ENCODE data around the gene TOMM22. TPM values are rescaled to one million over a fixed set of nuclear protein-coding genes. Genes with fewer than 3 reads are reported as not detected.

The TOMM22 gene
- total RNA-seq, 2 donors from 2014 or later: 59.9 to 138 TPM

DNA sequence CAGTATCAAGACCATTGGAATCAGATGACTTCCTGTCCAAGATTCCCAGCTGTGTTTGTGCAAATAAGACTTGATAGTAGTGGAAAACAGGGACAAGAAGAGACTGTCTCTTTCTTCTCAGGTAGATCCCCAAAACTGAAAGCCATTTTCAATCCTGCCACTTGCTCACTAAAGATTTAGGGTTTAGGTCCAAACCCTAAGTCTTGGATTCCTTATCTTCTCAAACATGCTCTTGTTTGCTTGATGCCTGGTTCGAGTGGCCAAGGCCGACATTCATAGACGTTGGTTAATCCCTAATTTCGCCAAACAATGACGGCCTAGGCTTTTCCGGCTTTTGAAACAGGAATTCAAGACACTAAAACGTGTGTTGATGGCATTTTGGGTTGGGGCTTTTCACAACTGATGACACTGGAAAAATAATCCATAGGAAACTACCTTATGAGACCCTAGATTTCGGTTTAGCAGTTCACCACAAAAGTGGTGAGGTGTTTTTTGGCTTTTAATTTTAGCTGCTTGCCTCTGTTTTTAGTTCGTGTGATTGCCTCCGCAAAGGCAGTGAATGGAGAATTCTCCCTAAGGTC is 23.0 kb downstream of the TOMM22 start:
- no peak for ATAC-seq (replicated peaks)
- Mint-ChIP-seq H3K27ac (peak overlapping the region; percentile 90), H3K27me3 (no peaks in the 10 kb centered on the region), H3K4me3 (peak overlapping the region; percentile 98), H3K36me3 (ENCODE audit: low read depth) (peaks cover 52% of the 10 kb centered on the region), H3K4me1 (peaks cover 27% of the 10 kb centered on the region), H3K9me3 (no peaks in the 10 kb centered on the region)

GRCh38 chr22:38705235-38706100 is 23.7 kb downstream of the TOMM22 start, which contains the start of gene GTPBP1:
TSS of gene GTPBP1 (plus strand) at chr22:38705944. CDS start at chr22:38705956, 12 bp downstream.
- peak; percentile 86 for ATAC-seq (replicated peaks)
- Mint-ChIP-seq H3K27ac (peak within 1 kb of the TSS; percentile 90), H3K9me3 (no peaks in the 10 kb centered on the region), H3K4me1 (peaks cover 33% of the 10 kb centered on the region), H3K4me3 (peak within 1 kb of the TSS; percentile 98), H3K36me3 (ENCODE audit: low read depth) (peaks cover 52% of the 10 kb centered on the region), H3K27me3 (no peaks in the 10 kb centered on the region)

DNA sequence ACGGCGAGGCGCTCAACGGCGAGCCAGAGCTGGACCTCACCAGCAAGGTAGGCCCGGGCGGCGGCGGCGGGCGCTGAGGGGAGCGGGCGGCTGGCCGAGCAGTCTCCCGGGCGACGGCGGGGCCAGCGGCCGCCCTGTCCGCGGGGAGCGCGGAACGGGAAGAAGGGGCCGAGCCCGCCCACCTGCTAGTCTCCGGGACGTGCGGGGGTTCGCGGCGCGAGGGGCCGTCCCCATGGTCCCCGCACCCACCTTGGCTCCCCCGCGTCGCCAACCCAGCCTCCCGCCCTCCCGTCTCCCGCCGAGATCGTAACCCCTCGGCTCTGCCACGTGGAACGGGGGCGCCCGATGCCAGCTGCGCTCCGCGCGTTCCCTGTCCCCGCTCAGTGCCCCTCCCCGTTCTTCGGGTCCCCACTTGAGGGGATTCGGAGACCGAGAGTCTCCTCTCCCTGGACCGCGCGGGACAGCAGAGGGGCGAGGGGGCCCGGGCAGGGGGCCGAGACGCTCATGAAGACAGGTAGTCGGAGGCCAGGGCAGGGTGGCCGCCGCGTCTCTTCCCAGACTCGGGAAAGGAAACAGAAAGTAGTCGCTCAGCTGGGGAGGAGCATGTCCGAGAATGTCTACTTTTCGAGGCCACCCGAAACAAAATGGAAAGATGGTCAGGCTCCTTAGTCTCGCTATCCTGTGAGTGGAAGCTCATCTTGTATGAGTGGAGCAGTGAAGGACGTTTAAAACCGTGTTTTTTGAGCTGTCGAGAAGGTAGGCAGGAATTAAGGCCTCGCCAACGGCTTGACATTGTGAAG is 24.5 kb downstream of the TOMM22 start:
- H3K4me3 Mint-ChIP-seq: peak overlapping the region; percentile 98
- no peak for ATAC-seq (replicated peaks)
- no peaks in the 10 kb centered on the region for H3K27me3 Mint-ChIP-seq
- peaks cover 41% of the 10 kb centered on the region for H3K4me1 Mint-ChIP-seq
- H3K36me3 Mint-ChIP-seq (ENCODE audit: low read depth): peaks cover 53% of the 10 kb centered on the region
- no peaks in the 10 kb centered on the region for H3K9me3 Mint-ChIP-seq
- peak overlapping the region; percentile 90 for H3K27ac Mint-ChIP-seq

- peak overlapping the region; percentile 90 for H3K27ac Mint-ChIP-seq
- no peak for ATAC-seq (replicated peaks)
- H3K36me3 Mint-ChIP-seq (ENCODE audit: low read depth): peaks cover 56% of the 10 kb centered on the region
- H3K27me3 Mint-ChIP-seq: no peaks in the 10 kb centered on the region
- H3K4me3 Mint-ChIP-seq: peak overlapping the region; percentile 98
- H3K9me3 Mint-ChIP-seq: no peaks in the 10 kb centered on the region
- H3K4me1 Mint-ChIP-seq: peaks cover 42% of the 10 kb centered on the region
Observed at GRCh38 chr22:38706901-38707195, 25.1 kb downstream of the TOMM22 start.

DNA sequence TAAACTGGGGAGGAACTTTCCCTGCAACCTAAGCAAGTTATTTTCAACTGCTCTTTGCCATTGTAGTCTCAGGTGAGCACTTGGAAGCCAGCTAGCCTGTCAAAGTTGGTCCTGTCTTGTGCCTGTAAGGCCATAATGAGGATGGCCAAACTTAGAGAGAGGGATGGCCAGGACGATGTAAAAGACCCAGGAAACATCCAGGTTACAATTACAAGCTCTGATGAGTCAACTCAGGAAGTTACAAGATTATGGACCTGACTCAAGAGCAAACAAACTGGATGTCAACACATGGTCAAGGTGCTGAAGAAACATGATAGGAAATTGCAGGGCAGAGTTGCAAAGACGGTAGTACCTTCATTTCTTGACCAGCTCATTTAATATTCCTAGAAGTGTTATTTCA is 25.6 kb downstream of the TOMM22 start:
- Mint-ChIP-seq H3K4me1 (peaks cover 47% of the 10 kb centered on the region), H3K27ac (peak overlapping the region; percentile 90), H3K27me3 (no peaks in the 10 kb centered on the region), H3K9me3 (no peaks in the 10 kb centered on the region), H3K36me3 (ENCODE audit: low read depth) (peaks cover 61% of the 10 kb centered on the region), H3K4me3 (peak overlapping the region; percentile 98)
- ATAC-seq (replicated peaks): no peak

- peaks cover 67% of the 10 kb centered on the region for H3K36me3 Mint-ChIP-seq (ENCODE audit: low read depth)
- H3K9me3 Mint-ChIP-seq: no peaks in the 10 kb centered on the region
- peak overlapping the region; percentile 98 for H3K4me3 Mint-ChIP-seq
- H3K27me3 Mint-ChIP-seq: no peaks in the 10 kb centered on the region
- peaks cover 51% of the 10 kb centered on the region for H3K4me1 Mint-ChIP-seq
- H3K27ac Mint-ChIP-seq: peak overlapping the region; percentile 90
- ATAC-seq (replicated peaks): no peak
Observed at GRCh38 chr22:38707984-38708383, 26.2 kb downstream of the TOMM22 start.

- peaks cover 80% of the 10 kb centered on the region for H3K36me3 Mint-ChIP-seq (ENCODE audit: low read depth)
- H3K4me3 Mint-ChIP-seq: peak overlapping the region; percentile 98
- H3K4me1 Mint-ChIP-seq: peaks cover 62% of the 10 kb centered on the region
- H3K9me3 Mint-ChIP-seq: no peaks in the 10 kb centered on the region
- no peak for ATAC-seq (replicated peaks)
- peak overlapping the region; percentile 48 for H3K27ac Mint-ChIP-seq
- no peaks in the 10 kb centered on the region for H3K27me3 Mint-ChIP-seq
Observed at GRCh38 chr22:38709306-38709705, 27.5 kb downstream of the TOMM22 start.

GRCh38 chr22:38710351-38710750 is 28.6 kb downstream of the TOMM22 start:
- Mint-ChIP-seq H3K27ac (peak overlapping the region; percentile 75), H3K4me3 (no peak overlapping the region), H3K9me3 (no peaks in the 10 kb centered on the region), H3K36me3 (ENCODE audit: low read depth) (peaks cover 91% of the 10 kb centered on the region), H3K4me1 (peaks cover 68% of the 10 kb centered on the region), H3K27me3 (no peaks in the 10 kb centered on the region)
- ATAC-seq (replicated peaks): no peak

GRCh38 chr22:38710866-38711265 is 29.1 kb downstream of the TOMM22 start:
- no peak overlapping the region for H3K4me3 Mint-ChIP-seq
- peak overlapping the region; percentile 75 for H3K27ac Mint-ChIP-seq
- peaks cover 70% of the 10 kb centered on the region for H3K4me1 Mint-ChIP-seq
- no peak for ATAC-seq (replicated peaks)
- H3K27me3 Mint-ChIP-seq: no peaks in the 10 kb centered on the region
- no peaks in the 10 kb centered on the region for H3K9me3 Mint-ChIP-seq
- peaks cover 96% of the 10 kb centered on the region for H3K36me3 Mint-ChIP-seq (ENCODE audit: low read depth)

DNA sequence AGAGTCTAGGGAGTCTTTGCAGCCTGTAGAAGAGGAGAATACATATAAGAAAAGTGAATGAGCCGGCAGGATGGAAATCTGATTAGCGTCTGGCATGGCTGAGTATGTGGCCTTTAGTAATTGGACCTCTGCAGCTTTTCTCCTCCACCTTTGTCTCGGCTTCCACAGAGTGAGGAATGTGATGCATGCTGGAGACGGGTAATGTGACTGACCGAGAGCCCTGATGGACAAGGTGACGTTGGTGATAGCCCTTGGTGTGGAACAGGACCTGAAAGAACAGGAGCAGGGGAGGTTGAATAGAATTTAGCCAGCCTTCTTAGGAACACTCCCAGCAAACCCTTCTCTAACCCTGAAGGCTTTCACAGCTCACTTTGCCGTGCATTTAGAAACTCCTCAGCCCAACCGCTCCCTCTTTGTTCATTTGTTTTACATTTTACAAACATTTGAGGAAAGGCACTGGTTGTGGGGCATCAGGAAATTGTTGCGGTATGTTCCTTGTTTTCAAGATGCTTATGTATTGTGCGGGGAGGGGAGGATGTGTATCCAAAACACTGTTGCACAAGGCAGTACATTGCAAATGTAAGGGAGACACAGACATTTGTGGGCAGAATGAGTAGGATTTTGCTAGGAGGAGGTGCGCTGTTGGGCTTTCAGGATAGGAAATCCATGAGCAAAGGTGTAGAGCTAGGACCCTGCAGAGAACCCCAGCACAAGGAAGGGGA is 30.9 kb downstream of the TOMM22 start:
- H3K4me1 Mint-ChIP-seq: peaks cover 70% of the 10 kb centered on the region
- peaks cover 100% of the 10 kb centered on the region for H3K36me3 Mint-ChIP-seq (ENCODE audit: low read depth)
- no peaks in the 10 kb centered on the region for H3K27me3 Mint-ChIP-seq
- H3K4me3 Mint-ChIP-seq: no peak overlapping the region
- H3K9me3 Mint-ChIP-seq: no peaks in the 10 kb centered on the region
- ATAC-seq (replicated peaks): no peak
- peak overlapping the region; percentile 55 for H3K27ac Mint-ChIP-seq

DNA sequence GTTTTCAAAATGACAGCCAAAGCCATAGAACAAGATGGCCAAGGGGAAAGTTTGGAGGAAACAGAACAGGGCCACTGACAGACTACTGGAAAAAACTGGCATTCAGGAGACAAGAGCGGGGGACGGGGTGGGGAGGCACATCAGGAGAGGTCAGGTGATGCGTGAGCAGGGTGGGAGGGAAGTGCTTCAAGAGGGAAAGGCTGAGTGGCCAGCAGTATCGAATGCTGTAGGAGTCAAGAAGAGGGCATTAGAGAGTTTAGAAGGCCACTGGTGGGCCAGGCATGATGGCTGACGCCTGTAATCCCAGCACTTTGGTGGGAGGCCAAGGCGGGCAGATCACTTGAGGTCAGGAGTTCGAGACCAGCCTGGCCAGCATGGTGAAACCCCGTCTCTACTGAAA is 32.2 kb downstream of the TOMM22 start:
- Mint-ChIP-seq H3K4me3 (no peak overlapping the region), H3K4me1 (peaks cover 63% of the 10 kb centered on the region), H3K27ac (peak overlapping the region; percentile 55), H3K36me3 (ENCODE audit: low read depth) (peaks cover 100% of the 10 kb centered on the region), H3K27me3 (no peaks in the 10 kb centered on the region), H3K9me3 (no peaks in the 10 kb centered on the region)
- ATAC-seq (replicated peaks): no peak

DNA sequence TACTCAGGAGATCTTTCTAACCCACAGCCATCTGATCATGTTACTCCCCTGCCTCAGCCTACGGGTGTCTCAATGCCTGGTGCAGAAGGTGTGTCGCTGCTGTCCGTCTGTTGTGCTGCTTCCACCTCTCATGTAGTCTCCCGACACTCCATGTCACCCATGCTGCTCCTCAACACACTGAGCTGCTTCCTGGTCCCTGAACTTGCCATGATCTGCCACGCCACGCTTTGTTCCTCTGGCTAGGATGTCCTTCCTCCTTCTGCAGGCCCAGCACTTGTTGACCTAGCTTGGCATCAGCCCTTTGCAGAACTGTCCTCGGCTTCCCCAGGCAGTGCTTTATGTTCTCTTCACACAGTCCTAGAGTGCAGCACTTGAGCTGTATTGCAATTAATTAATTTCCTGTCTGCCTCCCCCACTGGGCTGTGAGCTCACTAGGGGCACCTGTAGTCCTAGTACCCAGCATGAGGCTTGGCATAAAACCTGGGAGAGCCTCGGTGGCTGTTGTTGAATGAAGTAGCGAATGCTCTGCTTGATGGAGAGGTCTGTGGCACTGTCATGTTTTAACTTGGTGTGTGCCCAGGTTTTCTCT is 33.5 kb downstream of the TOMM22 start:
- H3K4me1 Mint-ChIP-seq: peaks cover 54% of the 10 kb centered on the region
- ATAC-seq (replicated peaks): no peak
- peaks cover 100% of the 10 kb centered on the region for H3K36me3 Mint-ChIP-seq (ENCODE audit: low read depth)
- peak overlapping the region; percentile 49 for H3K27ac Mint-ChIP-seq
- no peaks in the 10 kb centered on the region for H3K27me3 Mint-ChIP-seq
- H3K9me3 Mint-ChIP-seq: no peaks in the 10 kb centered on the region
- no peak overlapping the region for H3K4me3 Mint-ChIP-seq

DNA sequence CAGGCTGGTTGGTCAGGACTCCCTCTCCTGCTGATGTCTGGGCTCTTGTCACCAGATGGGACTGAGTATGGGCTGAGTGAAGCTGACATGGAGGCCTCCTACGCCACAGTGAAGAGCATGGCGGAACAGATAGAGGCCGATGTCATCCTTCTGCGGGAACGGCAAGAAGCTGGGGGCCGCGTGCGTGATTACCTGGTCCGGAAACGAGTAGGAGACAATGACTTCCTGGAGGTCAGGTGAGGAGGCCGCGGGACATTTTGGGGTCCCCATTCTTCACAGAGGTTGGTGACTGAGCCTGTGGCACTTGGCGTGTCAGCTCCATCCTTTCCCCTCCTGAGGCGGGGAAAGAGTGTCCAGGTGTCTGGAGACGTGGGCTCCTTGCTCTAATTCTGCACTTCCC is 34.1 kb downstream of the TOMM22 start:
- peaks cover 100% of the 10 kb centered on the region for H3K36me3 Mint-ChIP-seq (ENCODE audit: low read depth)
- H3K4me1 Mint-ChIP-seq: peaks cover 48% of the 10 kb centered on the region
- H3K4me3 Mint-ChIP-seq: no peak overlapping the region
- no peaks in the 10 kb centered on the region for H3K9me3 Mint-ChIP-seq
- H3K27ac Mint-ChIP-seq: no peak overlapping the region
- no peak for ATAC-seq (replicated peaks)
- no peaks in the 10 kb centered on the region for H3K27me3 Mint-ChIP-seq

- Mint-ChIP-seq H3K27me3 (no peaks in the 10 kb centered on the region), H3K4me3 (no peak overlapping the region), H3K27ac (peak overlapping the region; percentile 73), H3K9me3 (no peaks in the 10 kb centered on the region), H3K4me1 (peaks cover 44% of the 10 kb centered on the region), H3K36me3 (ENCODE audit: low read depth) (peaks cover 100% of the 10 kb centered on the region)
- no peak for ATAC-seq (replicated peaks)
Observed at GRCh38 chr22:38716271-38716670, 34.5 kb downstream of the TOMM22 start.
